Activated T-cell treated with anti-CD3 and anti-CD28 coated beads, Interleukin-2, amount 50 U/mL, for 4 hours (primary cell): ENCODE measurements around the gene FOXP1. TPM values are rescaled to one million over a fixed set of nuclear protein-coding genes. Genes with fewer than 3 reads are reported as not detected.

ENCODE experiments used
- ATAC-seq, 2 donors: fragments of 200-7000 bp; cut with Tn5 transposase; one replicate each; pipeline ENCODE4 v1.10.0; 2021
- DNase-seq: peaks from one replicate; pipeline ENCODE4 v3.0.0-alpha.2; 2020
- H3K27me3 Mint-ChIP-seq: one replicate; pipeline ENCODE4 v1.8.0; 2021; ENCODE audit warnings: low read depth, mixed read lengths
- H3K36me3 Mint-ChIP-seq: one replicate; pipeline ENCODE4 v1.8.0; 2022; ENCODE audit warnings: mixed read lengths; ENCODE audit not compliant: insufficient read depth
- H3K4me1 Mint-ChIP-seq: one replicate; pipeline ENCODE4 v1.8.0; 2021; ENCODE audit warnings: low read depth, mixed read lengths
- H3K4me3 Mint-ChIP-seq: one replicate; pipeline ENCODE4 v1.8.0; 2021; ENCODE audit warnings: mild to moderate bottlenecking, moderate library complexity, mixed read lengths
- H3K9me3 Mint-ChIP-seq: one replicate; pipeline ENCODE4 v1.8.0; 2021; ENCODE audit warnings: mixed read lengths
- total RNA-seq, 3 donors: library from RNA; stranded (reverse); gene quantifications; one replicate each; pipeline ENCODE4 v1.2.1, GENCODE V29; 2021

Gene FOXP1
- total RNA-seq, 3 donors from 2014 or later = 251 to 263 (median 256) TPM

DNA sequence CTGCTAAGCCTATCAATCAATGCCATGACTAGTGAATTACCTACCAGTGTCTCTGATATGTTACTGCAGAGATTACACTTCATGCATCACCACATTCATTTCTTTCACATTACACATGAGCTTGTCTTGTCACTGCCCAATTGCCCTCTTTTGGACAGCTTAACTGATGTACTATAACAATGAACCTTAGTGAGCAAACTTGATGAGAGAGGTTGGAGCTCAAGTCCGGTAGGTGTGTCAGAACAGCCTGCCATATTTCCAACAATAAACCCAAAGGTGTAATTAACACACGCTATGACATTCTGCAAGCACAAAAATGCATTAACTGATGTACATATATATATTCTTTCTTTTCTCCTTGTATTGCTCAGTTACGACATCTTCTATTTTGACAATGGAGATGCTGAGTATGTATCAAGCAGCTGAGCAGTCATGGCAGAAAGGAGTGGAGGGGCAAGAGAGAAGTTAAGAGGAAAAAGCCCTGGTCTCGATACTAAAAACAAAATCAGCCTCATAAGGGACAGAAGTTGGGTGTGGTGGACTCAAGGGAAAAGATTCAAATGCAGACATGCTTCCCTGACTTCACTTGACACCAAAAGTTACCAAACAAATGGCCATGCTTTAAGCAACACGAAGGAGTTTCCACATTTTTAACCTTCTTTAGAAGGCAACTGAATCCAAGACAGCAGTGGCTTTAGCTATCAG is 538.2 kb downstream of the FOXP1 start:
- Mint-ChIP-seq H3K9me3 (no peaks in the 10 kb centered on the region), H3K36me3 (peaks cover 79% of the 10 kb centered on the region), H3K27me3 (no peaks in the 10 kb centered on the region), H3K4me3 (no peak overlapping the region), H3K4me1 (peaks cover 85% of the 10 kb centered on the region)
- no peak for DNase-seq
- ATAC-seq = no peak

- no peak overlapping the region for H3K4me3 Mint-ChIP-seq
- H3K27me3 Mint-ChIP-seq = no peaks in the 10 kb centered on the region
- no peak for DNase-seq
- peaks cover 82% of the 10 kb centered on the region for H3K4me1 Mint-ChIP-seq
- peaks cover 74% of the 10 kb centered on the region for H3K36me3 Mint-ChIP-seq
- no peaks in the 10 kb centered on the region for H3K9me3 Mint-ChIP-seq
- no peak for ATAC-seq
These were observed 540.8 kb downstream of the FOXP1 start for GRCh38 chr3:71042759-71043158.

DNA sequence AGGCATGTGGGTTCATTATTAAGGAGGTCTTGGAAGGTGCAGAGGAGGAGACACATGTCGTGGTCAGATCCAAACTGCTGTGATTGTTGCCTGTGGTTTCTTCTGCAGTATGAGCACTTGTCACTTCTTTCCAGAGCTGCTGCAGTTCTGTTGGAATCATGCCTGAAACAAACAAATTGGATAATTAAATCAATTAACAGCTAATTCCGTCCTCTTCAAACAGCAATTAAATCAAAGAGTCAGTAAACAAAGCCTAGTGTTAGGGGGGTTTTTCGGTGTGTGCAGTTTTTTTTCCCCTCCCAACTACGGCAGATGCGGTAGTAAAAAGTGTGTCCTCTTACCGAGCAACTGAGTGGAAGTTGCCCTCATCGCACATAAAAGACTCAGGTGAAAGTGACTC is 542.2 kb downstream of the FOXP1 start:
- Mint-ChIP-seq H3K27me3 (no peaks in the 10 kb centered on the region), H3K4me1 (peaks cover 80% of the 10 kb centered on the region), H3K9me3 (no peaks in the 10 kb centered on the region), H3K36me3 (peaks cover 69% of the 10 kb centered on the region), H3K4me3 (no peak overlapping the region)
- ATAC-seq = peak in 1 of 2 donors; percentile 36
- DNase-seq = no peak

GRCh38 chr3:71039332-71039731 is 544.2 kb downstream of the FOXP1 start:
- ATAC-seq (peak; percentile 56 to 62), DNase-seq (no peak)
- Mint-ChIP-seq H3K27me3 (no peaks in the 10 kb centered on the region), H3K36me3 (peaks cover 64% of the 10 kb centered on the region), H3K9me3 (no peaks in the 10 kb centered on the region), H3K4me1 (peaks cover 78% of the 10 kb centered on the region), H3K4me3 (peak overlapping the region; percentile 29)

GRCh38 chr3:71037775-71038174 is 545.8 kb downstream of the FOXP1 start:
- ATAC-seq = no peak
- no peaks in the 10 kb centered on the region for H3K9me3 Mint-ChIP-seq
- H3K4me3 Mint-ChIP-seq = no peak overlapping the region
- H3K27me3 Mint-ChIP-seq = no peaks in the 10 kb centered on the region
- H3K36me3 Mint-ChIP-seq = peaks cover 72% of the 10 kb centered on the region
- peaks cover 84% of the 10 kb centered on the region for H3K4me1 Mint-ChIP-seq
- no peak for DNase-seq

- Mint-ChIP-seq H3K4me3 (no peak overlapping the region), H3K27me3 (no peaks in the 10 kb centered on the region), H3K4me1 (peaks cover 91% of the 10 kb centered on the region), H3K36me3 (peaks cover 75% of the 10 kb centered on the region), H3K9me3 (no peaks in the 10 kb centered on the region)
- ATAC-seq (no peak), DNase-seq (no peak)
These were observed 547.6 kb downstream of the FOXP1 start for GRCh38 chr3:71035886-71036285.

- no peak for DNase-seq
- Mint-ChIP-seq H3K4me1 (peaks cover 91% of the 10 kb centered on the region), H3K4me3 (no peak overlapping the region), H3K9me3 (no peaks in the 10 kb centered on the region), H3K36me3 (peaks cover 76% of the 10 kb centered on the region), H3K27me3 (no peaks in the 10 kb centered on the region)
- ATAC-seq = no peak
These were observed 548.2 kb downstream of the FOXP1 start for GRCh38 chr3:71035314-71035713.

GRCh38 chr3:71033681-71034220 is 549.8 kb downstream of the FOXP1 start:
- ATAC-seq = no peak
- no peak overlapping the region for H3K4me3 Mint-ChIP-seq
- H3K9me3 Mint-ChIP-seq = no peaks in the 10 kb centered on the region
- DNase-seq = no peak
- H3K27me3 Mint-ChIP-seq = no peaks in the 10 kb centered on the region
- H3K36me3 Mint-ChIP-seq = peaks cover 73% of the 10 kb centered on the region
- peaks cover 88% of the 10 kb centered on the region for H3K4me1 Mint-ChIP-seq

DNA sequence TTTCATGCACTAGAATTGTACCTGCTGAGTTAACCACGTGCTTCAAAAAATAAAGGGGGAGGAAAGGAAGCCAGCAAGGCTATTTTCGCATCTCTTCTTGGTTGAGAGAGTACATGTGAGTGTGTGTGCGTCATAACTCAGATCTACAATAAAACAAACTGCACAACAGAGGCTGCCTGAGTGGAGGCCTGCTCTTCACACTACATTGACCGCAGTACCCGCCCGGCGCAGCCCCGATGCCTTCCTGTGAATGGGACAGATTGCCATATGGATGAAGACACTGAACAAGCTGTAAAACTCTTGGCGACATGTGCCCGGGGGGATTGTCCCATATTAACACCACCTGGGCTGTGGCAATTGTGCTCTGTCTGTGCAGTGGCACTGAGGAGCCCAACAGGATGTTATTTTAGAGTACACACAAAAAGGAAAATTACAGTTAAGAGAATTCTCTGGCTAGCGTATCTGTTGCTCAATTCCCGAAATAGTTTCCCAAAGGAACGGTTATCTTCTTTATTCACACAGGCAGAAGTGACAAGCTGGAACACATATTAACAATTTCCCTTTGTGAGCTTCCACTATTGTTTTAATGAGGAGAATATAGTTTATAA is 551.5 kb downstream of the FOXP1 start:
- DNase-seq (no peak), ATAC-seq (peak; percentile 49 to 53)
- H3K27me3 Mint-ChIP-seq = no peaks in the 10 kb centered on the region
- no peaks in the 10 kb centered on the region for H3K9me3 Mint-ChIP-seq
- peaks cover 67% of the 10 kb centered on the region for H3K36me3 Mint-ChIP-seq
- H3K4me3 Mint-ChIP-seq = no peak overlapping the region
- H3K4me1 Mint-ChIP-seq = peaks cover 85% of the 10 kb centered on the region

DNA sequence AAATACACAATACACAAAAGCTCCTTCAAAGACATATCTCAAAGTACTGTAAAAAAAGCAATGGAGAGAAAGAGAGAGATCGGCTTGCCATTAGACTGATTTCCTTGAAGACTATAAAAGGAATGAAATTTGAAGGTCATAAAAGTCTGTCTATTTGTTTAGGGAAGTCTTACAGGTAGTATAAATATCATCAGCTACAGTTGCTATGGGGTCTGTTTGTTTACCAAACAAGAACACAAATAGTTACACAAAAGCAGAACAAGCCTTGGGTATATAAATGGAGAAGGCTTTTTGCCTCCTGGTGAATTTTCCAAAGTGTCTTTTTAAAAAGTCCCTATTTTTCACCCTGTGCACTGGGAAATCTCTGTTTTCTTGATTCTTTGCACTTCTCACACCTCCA is 552.3 kb downstream of the FOXP1 start:
- no peaks in the 10 kb centered on the region for H3K27me3 Mint-ChIP-seq
- peak overlapping the region; percentile 2 for H3K4me3 Mint-ChIP-seq
- H3K9me3 Mint-ChIP-seq = no peaks in the 10 kb centered on the region
- peaks cover 87% of the 10 kb centered on the region for H3K4me1 Mint-ChIP-seq
- DNase-seq = no peak
- peaks cover 70% of the 10 kb centered on the region for H3K36me3 Mint-ChIP-seq
- ATAC-seq = no peak

GRCh38 chr3:71030748-71031147 is 552.8 kb downstream of the FOXP1 start:
- H3K4me1 Mint-ChIP-seq = peaks cover 87% of the 10 kb centered on the region

GRCh38 chr3:71029770-71030169 is 553.8 kb downstream of the FOXP1 start:
- no peak for DNase-seq
- Mint-ChIP-seq H3K27me3 (no peaks in the 10 kb centered on the region), H3K4me3 (no peak overlapping the region), H3K4me1 (peaks cover 87% of the 10 kb centered on the region), H3K36me3 (peaks cover 72% of the 10 kb centered on the region), H3K9me3 (no peaks in the 10 kb centered on the region)
- ATAC-seq = no peak

More at GRCh38 chr3:71030748-71031147, 552.8 kb downstream of the FOXP1 start:
- no peak for DNase-seq
- H3K9me3 Mint-ChIP-seq = no peaks in the 10 kb centered on the region
- peak; percentile 53 to 56 for ATAC-seq
- peak overlapping the region; percentile 2 for H3K4me3 Mint-ChIP-seq
- H3K27me3 Mint-ChIP-seq = no peaks in the 10 kb centered on the region
- H3K36me3 Mint-ChIP-seq = peaks cover 73% of the 10 kb centered on the region

- no peak for DNase-seq
- H3K9me3 Mint-ChIP-seq = no peaks in the 10 kb centered on the region
- H3K4me1 Mint-ChIP-seq = peaks cover 86% of the 10 kb centered on the region
- H3K36me3 Mint-ChIP-seq = peaks cover 72% of the 10 kb centered on the region
- no peak for ATAC-seq
- no peak overlapping the region for H3K4me3 Mint-ChIP-seq
- no peaks in the 10 kb centered on the region for H3K27me3 Mint-ChIP-seq
These were observed 554.7 kb downstream of the FOXP1 start for GRCh38 chr3:71028802-71029201.

DNA sequence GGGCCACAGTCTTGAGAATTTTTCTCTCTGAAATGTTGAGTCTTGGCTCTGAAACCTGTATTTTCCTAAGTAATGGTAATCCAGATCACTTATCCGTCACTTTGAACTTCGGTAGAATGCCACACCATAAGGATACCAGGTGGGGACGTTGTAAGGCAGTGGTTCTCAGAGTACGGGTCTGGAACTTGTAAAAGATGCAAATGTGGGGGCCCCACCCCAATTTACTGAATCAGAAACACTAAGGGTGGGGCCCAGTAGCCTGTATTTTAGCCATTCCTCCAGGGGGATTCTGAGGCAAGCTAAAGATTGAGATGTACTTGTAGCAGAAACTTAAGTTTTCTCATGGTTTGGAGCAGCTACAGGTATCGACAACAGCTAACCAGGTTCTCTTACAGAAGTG is 555.3 kb downstream of the FOXP1 start:
- DNase-seq (no peak), ATAC-seq (no peak)
- H3K4me3 Mint-ChIP-seq = no peak overlapping the region
- no peaks in the 10 kb centered on the region for H3K27me3 Mint-ChIP-seq
- H3K4me1 Mint-ChIP-seq = peaks cover 86% of the 10 kb centered on the region
- H3K9me3 Mint-ChIP-seq = no peaks in the 10 kb centered on the region
- peaks cover 71% of the 10 kb centered on the region for H3K36me3 Mint-ChIP-seq
